ENCODE results near the gene RNF25.

GRCh38 chr2:218658671-218659257 is 13.0 kb downstream of the RNF25 start:
- TF ChIP-seq REST (IDR thresholded peaks at IDR 0.05; ENCODE audit: insufficient read depth in 1 of 2, low read depth in 2 of 2, low read length in 2 of 2): no peak
- TF ChIP-seq POLR2AphosphoS5 (IDR thresholded peaks at IDR 0.05; ENCODE audit: low read depth, low read length): no peak
- TF ChIP-seq SIN3A (IDR thresholded peaks at IDR 0.05; ENCODE audit: borderline replicate concordance, insufficient read depth, low read length): no peak
